ENCODE results near the gene NR1D1.

The NR1D1 gene

DNA sequence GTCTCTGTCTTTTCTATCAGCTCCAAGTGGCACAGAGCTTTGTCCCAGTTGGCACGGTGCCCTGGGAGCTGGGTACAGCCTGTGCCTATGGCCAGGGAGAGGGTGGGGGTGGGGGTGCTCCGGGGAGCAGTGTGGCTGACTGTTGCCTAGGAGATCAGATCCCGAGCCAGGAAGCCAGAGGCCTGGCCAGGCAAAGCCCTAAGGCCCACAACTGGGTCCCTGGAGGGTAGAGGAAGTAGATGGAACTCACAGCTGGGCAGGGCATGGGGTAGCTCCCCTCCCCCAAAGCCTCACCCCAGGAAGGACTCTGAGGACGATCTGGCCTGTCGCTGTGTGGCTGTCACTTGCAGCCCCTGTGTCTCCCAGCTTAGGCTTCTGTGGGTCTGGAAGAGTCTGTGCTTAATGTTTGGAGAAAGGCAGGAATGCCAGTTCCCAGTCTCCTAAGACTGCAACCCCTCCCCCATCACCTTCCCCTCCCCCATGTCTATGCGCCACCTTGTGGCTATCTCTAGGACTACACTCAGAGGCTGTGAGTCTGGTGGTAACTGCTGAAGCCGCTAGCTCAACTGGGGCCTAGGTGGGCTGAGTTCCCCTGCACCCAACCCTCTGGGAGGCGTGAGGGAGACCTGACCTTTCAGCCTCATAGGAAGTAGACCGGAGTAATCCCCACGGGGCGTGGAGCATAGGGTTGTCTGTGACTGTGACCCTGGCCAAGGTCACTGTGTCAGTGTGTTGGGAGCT is 25.0 kb downstream of the NR1D1 start:
- peak; percentile 55 to 69 for DNase-seq (ENCODE audit: low read depth in 2 of 2)

DNA sequence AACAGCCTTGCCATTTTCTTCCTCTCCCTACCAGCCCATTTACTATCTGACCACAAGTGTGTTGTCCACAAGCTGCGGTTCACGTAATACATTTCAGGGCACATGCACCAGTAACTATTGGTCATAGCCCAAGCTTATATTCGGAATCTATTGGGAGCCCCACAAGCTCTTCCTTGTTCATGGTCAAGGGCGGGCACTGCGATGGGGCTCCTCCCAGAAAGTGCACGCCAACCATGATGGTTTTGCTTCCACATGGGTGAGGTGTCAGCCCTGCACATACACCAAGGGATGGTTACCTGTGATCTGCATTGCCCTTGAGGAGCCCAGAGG is 25.6 kb downstream of the NR1D1 start:
- no peak for DNase-seq (ENCODE audit: low read depth in 2 of 2)

DNA sequence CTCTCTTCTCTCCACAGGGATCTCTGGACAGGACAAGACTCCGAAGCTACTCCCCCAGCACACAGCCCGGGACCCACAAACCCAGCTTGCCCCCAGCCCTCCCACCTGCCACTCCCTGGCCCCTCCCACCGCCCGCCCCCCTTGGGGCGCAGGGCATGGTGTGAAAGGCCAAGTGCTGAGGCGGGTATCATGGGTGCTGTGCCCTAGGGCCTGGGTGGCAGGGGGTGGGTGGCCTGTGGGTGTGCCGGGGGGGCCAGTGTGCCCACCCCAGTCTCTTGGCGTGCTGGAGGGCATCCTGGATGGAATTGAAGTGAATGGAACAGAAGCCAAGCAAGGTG is 26.2 kb downstream of the NR1D1 start:
- DNase-seq (ENCODE audit: low read depth in 2 of 2): no peak

DNA sequence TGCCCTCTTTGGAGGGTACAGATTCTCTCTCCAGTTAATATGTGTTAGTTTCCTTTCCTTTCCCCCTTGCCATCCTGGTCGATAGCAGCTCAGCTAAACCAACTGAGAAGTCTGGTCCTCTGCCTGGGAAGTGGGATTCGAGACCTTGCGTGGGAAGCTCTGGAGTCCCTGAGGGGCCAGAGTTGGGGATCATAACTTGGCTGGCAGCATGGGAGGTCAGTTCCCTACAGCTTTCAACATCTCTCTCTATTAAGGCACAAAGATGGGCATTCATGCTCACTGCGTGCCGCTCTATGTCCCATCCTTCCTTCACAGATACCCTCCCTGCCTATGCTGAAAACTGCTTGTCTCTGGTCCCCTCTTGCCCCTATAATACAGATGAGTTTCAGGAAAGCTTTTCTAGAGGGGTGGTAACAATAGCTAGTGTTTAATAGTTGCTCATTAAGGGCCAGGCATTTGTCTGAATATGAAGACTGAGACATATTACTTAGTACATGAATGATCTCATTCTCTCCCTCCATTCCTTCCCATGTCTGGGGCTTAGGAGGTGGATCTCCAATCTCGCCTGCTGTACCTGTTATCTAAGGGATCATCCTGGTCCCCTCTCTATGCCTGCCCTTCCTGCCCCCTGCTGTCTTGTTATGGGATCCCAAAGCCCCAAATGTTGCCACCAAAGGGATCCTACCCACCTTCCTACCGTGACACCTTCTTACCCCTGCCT is 26.8 kb downstream of the NR1D1 start:
- DNase-seq (ENCODE audit: low read depth in 2 of 2): no peak

DNA sequence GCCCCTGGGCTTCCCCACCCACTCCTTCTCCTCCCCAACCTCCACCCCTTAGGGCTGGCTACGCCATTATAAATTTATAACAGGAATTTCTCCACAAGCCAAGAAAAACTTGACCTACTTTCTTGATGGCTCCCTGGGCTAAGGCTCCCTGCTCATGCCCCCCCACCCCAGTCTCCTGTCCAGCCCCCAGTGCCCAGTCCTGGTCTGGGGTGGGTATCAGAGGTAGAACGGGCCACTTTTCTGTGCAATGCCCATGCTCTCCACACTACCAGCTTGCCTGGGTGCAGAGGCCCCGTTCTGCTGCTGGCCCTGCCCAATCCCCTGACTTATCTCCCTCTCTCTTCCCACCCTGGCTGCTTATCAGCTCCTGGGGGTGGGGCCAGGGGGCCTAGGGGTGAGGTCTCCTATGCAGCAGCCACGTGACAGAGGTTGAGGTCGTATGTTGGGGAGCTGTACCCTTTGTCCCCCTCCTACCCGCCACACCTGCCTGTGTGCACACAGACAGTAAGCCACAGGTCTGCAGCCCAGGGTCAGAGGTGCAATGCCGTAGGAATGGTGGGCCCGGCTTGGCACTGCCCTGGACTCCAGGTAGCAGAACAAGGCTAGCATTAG is 27.5 kb downstream of the NR1D1 start:
- no peak for DNase-seq (ENCODE audit: low read depth in 2 of 2)

DNA sequence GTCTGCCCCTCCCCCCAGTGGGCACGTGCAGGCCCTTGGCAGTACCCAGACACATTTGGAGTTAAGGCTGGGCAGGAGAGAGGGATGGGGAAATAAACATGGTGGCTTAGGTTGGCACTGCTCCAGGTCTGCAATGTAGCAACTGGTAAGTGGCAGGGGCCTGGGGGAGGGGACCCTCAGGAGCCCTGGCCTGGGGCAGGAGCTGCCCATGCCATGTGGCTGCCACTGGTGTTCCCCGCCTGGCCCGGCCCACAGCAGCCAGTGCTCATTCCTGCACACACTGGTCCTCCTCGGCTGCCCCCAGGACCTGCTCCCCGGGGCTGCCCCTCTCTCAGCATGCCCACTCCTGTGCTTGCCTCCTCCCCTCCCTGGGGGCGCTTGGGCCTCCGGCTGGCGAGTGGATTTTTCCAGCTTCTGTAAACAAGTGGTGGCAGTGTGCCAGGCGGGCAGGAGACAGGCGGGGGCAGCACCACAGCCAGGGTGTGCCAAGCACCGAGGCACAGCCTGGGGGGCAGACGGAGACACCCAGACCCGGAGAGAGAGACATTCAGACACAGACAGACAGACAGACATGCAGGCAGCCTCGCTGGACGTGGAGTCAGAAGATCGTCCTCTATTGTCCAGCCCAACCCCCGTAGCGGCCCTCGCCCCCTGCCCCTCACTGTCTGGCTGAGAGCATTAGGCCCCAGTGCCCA is 28.2 kb downstream of the NR1D1 start:
- no peak for DNase-seq (ENCODE audit: low read depth in 2 of 2)

DNA sequence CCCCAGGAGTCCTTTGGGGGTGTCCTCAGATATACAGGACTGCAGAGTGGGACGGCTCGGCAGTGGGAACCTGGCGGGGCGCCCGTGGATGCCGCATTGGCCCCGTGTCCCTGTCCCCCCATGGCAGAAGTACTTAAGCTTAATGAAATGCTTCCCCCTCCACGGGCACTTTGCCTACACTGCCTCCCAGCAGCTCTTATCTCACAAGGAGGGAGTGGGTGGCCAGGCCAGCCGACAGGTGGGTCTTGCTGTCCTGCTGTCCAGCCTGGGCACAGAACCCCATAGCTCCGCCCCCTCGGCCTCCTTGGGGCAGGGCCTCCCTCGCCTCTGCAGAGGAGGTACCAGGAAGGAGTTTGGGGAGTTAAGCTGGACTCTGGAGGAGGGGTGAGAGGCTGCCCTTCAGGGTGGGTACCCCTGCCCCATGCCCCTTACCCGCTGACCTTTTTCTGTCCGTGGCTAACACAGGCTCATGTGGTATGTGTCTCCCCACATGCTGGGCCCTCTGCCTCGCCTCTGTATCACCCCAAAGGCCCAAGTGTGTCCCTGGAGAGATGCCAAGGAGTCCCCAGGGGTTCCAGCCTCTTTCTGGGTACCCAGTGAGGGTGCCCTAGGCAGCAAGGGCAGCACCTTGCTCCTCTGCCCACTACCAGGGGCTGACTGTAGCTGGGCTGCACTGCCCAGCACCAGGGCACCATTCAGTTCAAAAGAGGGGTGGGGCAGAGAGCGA is 28.9 kb downstream of the NR1D1 start:
- DNase-seq (ENCODE audit: low read depth in 2 of 2): no peak

DNA sequence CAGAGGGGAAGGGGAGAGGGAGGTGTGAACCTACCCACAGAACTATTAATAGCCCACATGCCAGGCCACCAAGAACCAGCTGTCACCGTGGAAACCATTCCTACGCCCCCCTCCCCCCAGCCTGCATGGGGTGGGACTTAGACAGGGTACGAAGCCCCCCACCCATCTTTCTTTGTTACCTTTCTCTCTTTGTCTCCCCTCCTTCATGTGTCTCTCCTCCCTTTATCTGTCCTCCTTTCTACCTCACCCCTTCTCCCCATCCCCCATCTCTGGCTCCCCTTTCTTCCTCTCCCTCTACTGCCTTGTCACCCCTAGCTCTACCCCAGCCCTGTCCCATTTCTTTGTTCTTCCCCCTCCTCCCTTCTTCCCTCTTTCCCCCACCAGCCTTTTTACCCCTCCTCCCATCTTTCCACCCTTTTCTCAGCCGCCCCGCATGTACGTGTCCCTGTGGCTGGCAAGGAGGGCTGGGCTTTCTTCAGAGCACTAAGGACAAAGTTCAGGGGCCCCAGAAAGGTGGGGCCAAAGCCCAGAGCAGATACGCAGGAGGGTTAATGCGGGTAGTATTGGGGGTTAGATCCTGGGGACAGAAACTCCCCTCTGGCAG is 29.6 kb downstream of the NR1D1 start:
- DNase-seq (ENCODE audit: low read depth in 2 of 2): no peak

DNA sequence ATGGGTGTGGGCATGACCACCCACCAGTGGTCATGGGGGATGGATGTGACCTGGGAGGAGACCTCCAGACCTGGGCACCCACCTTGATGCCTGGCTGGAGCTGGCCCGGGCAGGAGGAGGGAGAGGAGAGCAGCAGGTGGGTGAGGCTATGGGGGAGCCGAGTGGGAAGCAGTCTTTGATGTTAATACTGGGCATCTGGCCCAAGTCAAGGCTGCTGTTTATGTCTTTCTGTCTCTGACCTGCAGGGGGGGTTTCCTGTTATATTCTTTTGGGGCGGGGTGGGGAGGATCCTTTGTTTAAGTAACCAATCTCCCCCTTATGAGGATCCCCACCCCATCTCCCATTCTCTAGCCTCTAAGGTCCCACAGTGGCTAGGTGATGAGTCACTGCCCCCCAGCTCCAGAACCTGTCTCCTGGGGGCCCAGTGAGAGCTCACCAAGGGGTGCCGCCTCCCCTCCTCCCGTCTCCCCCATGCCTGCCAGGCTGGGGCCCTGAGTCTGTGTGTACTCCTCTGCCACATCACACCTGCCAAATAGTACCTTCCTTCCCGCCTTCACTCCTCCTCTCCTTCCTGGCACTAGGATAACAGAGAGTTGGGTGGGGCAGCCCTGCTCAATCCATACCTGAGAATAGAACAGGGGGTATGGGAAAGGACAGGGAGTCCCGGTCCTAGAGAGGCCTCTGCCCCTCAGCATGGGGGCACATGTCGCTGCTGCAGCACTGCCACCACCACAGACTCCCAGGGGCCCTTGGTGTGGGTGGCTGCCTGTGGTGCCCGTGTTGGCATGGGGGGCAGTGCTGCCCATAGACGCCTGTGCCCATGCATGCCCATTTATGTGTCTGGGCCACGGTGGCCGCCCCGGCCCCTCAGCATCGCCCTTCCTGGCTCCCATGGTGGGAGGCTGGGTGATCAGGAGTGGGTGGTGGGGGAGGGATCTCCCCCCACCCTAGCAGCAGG is 30.4 kb downstream of the NR1D1 start:
- DNase-seq (ENCODE audit: low read depth in 2 of 2): no peak

DNA sequence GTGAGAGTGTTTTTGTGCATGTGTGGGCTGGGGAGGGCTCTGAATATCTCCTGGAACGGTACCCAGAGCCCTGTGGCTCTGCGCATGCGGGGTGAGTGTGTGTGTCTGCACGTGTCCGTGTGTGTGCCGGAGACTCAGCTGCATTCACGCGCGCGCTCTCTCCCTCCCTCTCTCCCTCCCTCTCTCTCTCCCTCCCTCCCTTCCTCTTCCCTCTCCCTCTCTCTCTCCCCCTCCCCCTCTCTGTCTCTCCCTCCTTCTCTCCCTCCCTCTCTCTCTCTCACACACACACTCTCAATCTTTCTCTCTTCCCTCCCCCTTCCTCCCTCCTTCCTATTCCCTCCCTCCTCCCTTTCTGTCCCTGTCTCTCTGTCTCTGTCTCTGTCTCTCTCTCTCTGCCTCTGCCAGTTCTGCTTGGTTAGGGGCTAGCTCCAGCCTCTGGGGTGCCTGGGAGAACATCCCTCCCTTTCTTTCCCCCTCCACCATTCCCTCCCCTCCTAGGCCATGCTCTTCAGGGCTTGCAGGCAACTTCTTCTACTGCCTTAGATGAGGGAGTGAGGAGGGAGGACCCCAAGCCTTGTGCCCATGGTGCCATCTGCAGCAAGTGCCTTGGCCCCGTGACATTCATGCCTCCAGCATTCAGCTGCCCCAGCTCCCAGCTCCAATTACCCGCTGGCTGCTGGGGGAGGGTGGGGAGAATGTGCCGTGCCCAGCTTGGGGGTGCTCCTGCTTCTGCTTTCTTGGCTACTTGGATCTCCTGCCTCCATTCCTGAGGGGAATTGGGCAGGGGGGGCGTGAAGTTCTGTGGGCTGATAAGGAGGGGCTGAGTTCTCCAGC is 31.3 kb downstream of the NR1D1 start:
- peak; percentile 79 to 82 for DNase-seq (ENCODE audit: low read depth in 2 of 2)

DNA sequence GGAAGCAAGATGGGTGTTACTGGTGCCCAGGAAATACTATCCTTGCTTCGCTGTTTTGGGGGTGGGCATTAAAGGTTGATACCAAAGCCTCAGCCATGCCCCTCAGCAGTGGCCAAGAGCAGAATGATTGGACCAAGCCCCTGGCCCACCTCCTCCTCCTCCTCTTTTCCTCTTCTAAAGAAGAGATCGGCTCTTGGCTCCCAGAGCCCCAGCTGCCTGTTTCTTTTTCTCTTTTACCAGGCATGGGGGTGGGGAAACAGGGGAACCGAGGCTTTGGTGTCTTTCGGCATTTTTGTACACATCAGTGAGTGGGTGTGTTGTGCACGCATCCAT is 31.8 kb downstream of the NR1D1 start:
- no peak for DNase-seq (ENCODE audit: low read depth in 2 of 2)

DNA sequence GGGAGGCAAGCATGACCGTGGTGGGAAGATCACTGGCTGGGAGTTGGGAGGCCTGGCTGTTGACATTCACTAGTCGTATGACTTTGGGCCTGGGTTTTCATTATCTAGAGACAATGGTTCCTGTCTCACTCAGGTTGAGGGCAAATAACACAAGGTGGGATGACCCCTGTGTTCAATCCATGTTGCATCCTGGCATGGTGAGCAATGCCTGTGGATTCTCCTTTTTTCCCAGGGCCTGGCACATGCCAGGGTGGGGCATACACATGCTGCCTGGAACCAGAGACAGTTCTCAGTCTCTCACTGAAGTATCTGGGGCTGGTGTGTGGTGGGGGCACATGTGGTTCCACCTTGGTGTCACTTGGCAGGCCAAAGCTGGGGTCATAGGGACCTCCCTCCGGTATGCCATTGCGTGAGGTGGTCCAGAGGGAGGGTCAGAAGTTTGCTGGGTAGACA is 32.2 kb downstream of the NR1D1 start:
- no peak for DNase-seq (ENCODE audit: low read depth in 2 of 2)

DNA sequence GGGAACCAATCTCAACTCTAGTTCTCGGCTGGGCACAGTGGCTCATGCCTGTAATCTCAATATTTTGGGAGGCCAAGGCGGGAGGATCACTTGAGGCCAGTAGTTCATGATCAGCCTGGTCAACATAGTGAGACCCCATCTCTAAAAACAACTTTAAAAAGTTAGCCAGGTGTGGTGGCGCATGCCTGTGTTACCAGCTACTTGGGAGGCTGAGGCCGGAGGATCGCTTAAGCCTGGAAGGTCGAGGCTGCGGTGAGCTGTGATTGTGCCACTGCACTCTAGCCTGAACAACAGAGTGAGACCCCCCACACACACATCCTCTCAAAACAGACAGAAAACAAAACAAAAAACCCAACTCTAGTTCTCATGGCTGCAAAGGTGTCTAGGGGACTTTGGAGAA is 32.7 kb downstream of the NR1D1 start:
- no peak for DNase-seq (ENCODE audit: low read depth in 2 of 2)

DNA sequence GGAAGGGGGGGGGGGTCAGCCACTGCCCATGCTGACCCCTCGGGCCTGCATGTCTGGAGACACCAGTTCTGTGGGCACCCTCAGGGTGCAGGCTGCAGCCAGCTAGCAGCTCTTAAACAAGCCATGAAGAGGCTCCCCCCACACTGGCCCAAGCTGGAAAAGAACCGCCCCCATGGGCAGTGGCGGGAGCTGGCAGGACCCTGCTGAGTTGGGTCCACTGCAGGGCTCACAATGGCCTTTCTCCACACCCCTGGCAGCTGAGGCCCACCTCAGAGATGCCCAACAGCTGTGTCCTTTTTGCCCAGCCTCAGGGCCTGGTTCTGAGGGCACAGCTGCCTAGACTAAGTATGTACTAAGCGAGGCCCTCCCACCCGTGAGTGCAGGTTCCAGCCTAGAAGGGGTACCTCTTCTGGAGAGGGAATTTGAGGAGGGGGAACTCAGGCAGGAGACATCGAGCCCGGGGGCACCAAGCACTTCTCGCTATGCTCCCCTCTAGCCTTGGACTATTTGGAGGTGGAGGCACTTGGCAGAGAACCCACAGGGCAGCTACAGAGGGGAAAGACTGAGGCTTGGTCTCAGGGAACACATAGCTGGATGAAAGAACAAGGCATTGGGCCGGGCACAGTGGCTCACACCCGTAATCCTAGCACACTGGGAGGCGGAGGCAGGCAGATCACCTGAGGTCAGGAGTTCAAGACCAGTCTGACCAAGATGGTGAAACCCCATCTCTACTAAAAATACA is 34.4 kb downstream of the NR1D1 start:
- DNase-seq (ENCODE audit: low read depth in 2 of 2): no peak

DNA sequence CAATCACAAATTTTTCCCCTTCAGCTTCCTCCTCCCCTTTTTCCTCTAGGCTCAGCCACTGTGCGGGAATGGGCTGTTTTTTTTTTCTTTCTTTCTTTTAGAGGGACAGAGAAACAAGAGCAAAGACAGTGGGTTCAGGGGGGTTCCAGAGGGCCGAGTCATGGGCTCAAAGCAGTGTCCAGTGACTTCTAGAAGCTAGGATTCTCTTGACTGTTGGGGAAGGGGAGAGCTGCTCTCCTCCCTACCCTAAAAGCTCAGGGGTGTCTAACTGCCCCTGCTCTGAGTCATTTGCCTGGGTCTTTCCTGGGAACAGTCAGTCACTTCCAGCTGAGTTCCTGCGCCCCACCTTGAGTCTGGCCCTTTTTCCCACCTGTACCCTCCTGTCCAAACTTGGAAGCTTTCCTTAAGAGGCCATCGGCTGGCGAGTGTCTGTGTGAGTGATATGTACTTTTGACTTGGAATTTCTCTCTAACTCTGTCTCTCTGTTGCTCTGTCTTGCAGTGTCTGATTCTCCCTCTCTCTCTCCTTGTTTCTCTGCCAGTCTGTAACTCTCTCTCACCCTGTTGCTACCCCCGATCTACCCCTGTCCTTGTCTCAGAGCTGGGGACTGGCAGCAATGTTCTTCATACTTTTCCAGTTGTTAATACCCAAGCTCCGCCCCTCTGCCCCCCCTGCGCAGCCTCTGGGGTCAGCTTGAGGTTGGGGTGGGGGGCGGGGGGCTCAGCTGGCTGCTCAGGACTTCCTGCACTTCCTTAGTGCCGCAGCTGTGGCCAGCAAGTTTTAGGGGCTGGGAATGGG is 35.2 kb downstream of the NR1D1 start:
- DNase-seq (ENCODE audit: low read depth in 2 of 2): no peak

DNA sequence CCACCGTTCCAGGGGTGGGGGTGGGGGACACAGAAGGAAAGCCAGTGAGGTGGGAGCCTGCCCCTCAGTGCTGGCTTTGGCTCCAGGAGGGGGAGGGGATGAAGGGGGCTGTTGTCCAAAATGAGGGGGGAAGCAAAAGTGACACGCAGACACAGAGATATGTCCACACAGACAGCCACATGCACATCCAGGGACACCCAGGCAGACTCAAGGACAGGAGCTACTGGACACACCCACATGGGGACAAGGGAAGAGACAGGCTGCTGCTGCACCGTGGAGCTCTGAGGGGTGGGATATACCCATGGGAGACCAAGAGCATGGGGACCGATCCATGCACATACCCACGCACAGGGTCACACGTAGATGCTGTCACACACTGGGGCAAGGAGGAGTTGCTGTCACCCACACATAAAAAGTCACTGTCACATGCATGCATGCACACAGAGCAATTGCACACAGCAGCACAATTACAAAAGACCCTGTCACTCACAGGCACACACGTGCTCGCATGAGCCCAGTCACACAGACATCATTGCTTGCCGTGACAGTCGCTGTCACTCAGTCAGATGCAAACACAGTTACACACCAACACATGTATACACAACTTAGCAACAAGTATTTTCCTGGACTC is 36.4 kb downstream of the NR1D1 start:
- no peak for DNase-seq (ENCODE audit: low read depth in 2 of 2)

DNA sequence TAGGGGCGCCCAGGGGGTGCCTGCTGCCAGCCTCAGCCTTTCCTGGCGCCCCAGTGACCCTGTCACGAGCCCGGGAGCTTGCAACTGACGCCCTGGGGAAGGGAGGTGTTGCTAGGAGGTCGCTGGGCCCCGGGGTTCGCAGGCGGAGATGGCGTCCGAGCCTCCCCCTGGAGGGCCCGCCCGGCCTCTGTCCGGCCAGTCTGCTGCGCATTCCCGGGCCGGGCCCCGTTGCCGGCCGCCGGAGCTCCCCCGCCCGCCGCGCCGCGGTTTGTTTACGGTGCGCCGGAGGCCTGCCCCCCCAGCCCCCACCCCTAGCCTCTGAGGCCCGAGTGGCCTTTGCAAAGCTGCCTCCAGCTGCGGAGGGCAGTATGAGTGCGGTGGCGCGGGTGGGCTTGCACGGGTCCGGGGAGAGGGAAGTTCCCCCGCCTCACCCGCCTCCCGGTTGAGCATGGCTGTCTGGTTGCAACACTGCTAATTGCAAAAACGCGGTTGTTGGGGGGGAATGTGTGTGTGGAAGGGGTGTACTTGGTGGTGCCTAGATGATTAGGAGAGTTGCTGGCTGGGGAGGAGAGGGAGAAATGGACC is 37.1 kb downstream of the NR1D1 start:
- DNase-seq (ENCODE audit: low read depth in 2 of 2): no peak
